ENCODE measurements around the gene PODXL2. TPM values are rescaled to one million over a fixed set of nuclear protein-coding genes. Genes with fewer than 3 reads are reported as not detected.
A peak's percentile ranks its signal among the peaks of the same experiment; 100 is the strongest.

The PODXL2 gene
- total RNA-seq, 1 experiment from 2014 or later: 13.0 TPM

- DNase-seq (ENCODE audit: low spot score): no peak
Measured at GRCh38 chr3:127655641-127656040, 26.7 kb downstream of the PODXL2 start.

- DNase-seq (ENCODE audit: low spot score): no peak
Measured at GRCh38 chr3:127656906-127657305, 27.9 kb downstream of the PODXL2 start.

GRCh38 chr3:127658234-127658633, 29.2 kb downstream of the PODXL2 start:
- no peak for DNase-seq (ENCODE audit: low spot score)

DNA sequence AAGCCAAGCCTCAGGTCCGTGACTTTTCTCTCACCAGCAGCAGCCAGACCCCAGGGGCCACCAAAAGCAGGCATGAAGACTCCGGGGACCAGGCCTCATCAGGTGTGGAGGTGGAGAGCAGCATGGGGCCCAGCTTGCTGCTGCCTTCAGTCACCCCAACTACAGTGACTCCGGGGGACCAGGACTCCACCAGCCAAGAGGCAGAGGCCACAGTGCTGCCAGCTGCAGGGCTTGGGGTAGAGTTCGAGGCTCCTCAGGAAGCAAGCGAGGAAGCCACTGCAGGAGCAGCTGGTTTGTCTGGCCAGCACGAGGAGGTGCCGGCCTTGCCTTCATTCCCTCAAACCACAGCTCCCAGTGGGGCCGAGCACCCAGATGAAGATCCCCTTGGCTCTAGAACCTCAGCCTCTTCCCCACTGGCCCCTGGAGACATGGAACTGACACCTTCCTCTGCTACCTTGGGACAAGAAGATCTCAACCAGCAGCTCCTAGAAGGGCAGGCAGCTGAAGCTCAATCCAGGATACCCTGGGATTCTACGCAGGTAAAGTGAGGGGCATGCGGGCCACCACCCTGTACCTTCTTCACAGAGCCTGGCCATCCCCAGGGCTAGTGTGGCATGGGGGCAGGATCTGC, 31.8 kb downstream of the PODXL2 start:
- no peak for DNase-seq (ENCODE audit: low spot score)

DNA sequence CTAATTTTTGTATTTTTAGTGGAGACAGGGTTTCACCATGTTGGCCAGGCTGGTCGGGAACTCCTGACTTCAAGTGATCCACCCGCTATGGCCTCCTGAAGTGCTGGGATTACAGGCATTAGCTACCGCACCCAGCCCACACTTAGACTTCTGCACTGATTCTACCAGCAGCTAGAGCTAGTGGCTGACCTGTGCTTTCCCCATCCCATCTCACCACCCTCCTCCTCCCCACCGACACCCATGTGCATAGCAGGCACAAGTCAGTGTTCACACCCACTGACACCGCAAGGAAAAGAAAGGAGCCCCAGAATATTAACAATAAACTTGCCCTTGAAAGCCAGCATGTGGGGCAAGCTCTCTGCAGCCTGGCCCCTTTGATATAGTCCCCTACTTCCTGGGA, 32.6 kb downstream of the PODXL2 start:
- no peak for DNase-seq (ENCODE audit: low spot score)

GRCh38 chr3:127662001-127662469, 33.0 kb downstream of the PODXL2 start:
- DNase-seq (ENCODE audit: low spot score): no peak

- no peak for DNase-seq (ENCODE audit: low spot score)
Measured at GRCh38 chr3:127663151-127663550, 34.2 kb downstream of the PODXL2 start.

- no peak for DNase-seq (ENCODE audit: low spot score)
Measured at GRCh38 chr3:127665165-127665564, 36.2 kb downstream of the PODXL2 start.

GRCh38 chr3:127665586-127665985, 36.6 kb downstream of the PODXL2 start:
- no peak for DNase-seq (ENCODE audit: low spot score)

GRCh38 chr3:127666676-127667075, 37.7 kb downstream of the PODXL2 start:
- DNase-seq (ENCODE audit: low spot score): no peak

DNA sequence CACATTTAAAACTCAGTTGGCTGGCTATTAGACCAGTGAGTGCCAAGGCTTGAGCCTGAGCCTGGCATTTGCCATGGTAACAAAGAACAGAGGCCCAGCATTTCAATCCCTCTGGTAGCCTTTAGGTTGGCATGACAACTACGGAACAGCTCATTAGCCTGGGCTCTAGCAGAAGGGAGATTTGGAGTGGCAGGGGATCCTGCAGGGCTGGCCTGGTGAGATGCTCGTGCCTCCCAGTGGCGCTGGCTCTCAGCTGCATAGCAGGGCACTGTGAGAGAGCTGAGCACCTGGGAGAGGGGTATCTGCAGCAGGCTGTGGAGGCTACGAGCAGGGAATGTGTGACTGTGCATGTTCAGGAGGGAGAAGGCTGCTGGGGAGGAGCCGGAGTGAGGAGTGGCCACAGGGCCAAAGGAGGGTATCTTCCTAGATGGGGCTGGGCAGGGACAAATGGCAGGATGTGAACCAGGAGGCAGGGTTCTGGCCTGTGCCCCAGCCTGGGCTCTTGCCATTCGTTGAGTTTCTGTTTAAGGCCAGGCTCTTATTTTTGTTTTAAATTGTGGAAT, 38.2 kb downstream of the PODXL2 start:
- no peak for DNase-seq (ENCODE audit: low spot score)

DNA sequence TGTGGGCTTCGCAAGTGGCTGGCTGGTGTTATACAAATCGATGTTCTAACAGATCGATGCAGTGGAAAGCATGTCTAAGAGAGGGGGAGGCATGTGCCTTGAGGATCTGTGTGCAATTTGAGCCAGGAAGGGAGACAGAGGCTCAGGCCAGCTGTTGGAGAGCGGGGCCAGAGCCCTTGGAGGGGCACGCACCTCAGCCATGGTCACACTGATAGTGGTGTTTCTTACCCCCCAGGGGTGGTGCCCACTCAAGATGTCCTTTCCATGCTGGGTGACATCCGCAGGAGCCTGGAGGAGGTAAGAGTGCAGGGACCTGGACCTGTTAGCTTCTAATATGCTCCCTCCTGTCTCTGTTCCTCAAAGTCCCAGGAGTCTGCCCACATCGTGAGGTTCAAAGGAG, 39.9 kb downstream of the PODXL2 start:
- no peak for DNase-seq (ENCODE audit: low spot score)

GRCh38 chr3:127669541-127670228, 40.7 kb downstream of the PODXL2 start:
- DNase-seq (ENCODE audit: low spot score): no peak

DNA sequence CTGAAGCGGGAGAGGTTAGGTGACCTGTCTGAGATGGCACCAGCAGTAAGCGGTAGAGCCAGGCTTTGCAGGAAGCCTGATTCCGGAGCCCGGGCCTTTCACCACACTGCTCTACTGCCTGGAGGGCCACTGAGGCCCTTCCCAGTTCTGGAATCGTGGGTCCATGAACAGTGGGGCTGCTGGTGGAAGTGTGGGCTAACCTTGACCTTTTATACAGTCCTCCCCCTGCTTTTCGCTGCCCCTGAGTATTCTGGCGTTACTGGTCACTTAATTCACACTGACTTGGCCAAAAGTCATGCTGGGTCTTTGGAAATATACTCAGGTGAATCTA, 41.2 kb downstream of the PODXL2 start:
- no peak for DNase-seq (ENCODE audit: low spot score)

- no peak for DNase-seq (ENCODE audit: low spot score)
Measured at GRCh38 chr3:127670761-127671522, 42.0 kb downstream of the PODXL2 start.

DNA sequence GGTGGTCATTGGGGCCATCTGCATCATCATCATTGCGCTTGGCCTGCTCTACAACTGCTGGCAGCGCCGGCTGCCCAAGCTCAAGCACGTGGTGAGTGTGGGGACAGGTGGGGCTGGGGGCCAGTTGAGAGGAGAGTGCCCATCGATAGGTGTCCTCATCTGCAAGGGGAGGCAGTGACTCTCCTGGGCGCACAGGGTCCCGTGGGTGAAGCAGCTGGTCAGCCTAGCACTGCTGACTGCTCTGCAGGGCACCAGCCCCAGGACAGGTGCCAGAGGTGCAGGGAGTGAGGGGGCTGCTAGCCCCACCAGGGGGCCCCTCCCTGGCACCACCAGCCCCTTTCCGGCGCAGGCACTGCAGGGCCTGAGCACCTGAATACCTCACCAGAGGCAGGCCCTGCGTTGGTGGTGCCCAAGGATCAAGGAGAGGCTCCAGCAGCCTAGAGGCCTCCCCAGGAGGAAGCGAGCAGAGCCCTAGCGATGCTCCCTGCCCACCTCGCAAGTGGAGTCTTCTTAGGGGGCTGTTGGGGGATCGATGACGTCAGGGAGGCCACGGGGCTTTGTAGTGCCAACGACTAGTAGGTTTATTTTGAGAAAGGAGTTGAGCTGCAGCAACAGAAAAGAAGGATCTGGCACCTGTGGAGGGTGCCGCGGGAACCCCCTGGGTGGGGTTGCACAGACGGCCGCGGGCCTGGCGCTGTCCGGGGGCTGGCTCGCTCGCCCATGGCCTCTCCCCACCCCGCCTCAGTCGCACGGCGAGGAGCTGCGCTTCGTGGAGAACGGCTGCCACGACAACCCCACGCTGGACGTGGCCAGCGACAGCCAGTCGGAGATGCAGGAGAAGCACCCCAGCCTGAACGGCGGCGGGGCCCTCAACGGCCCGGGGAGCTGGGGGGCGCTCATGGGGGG, 42.8 kb downstream of the PODXL2 start:
- no peak for DNase-seq (ENCODE audit: low spot score)

GRCh38 chr3:127672429-127673190, 43.6 kb downstream of the PODXL2 start, which contains the start of gene ABTB1:
Gene ABTB1 (plus strand): TSS chr3:127672952. CDS start chr3:127673026, 74 bp downstream.
- DNase-seq (ENCODE audit: low spot score): peak; percentile 54

GRCh38 chr3:127673191-127674100, 44.5 kb downstream of the PODXL2 start:
- no peak for DNase-seq (ENCODE audit: low spot score)

GRCh38 chr3:127674101-127674721, 45.2 kb downstream of the PODXL2 start:
- DNase-seq (ENCODE audit: low spot score): no peak

Measured in H4 (cell line).